GM18861 (cell line): ENCODE measurements around the gene THAP9.
"Not testable (repeated sequence)": the region's sequence is repeated elsewhere in the genome, so short reads cannot be mapped to it uniquely, and the experiment has no call there.

ENCODE experiments used
- ATAC-seq: cut with Tn5 transposase; IDR thresholded peaks from one replicate; pipeline ENCODE4 v1.9.1; 2021; ENCODE audit not compliant: unreplicated experiment

Gene THAP9

GRCh38 chr4:82893942-82894341, 6.6 kb upstream of the THAP9 start:
- no peak for ATAC-seq

GRCh38 chr4:82896755-82897154, 3.8 kb upstream of the THAP9 start:
- ATAC-seq = no peak

DNA sequence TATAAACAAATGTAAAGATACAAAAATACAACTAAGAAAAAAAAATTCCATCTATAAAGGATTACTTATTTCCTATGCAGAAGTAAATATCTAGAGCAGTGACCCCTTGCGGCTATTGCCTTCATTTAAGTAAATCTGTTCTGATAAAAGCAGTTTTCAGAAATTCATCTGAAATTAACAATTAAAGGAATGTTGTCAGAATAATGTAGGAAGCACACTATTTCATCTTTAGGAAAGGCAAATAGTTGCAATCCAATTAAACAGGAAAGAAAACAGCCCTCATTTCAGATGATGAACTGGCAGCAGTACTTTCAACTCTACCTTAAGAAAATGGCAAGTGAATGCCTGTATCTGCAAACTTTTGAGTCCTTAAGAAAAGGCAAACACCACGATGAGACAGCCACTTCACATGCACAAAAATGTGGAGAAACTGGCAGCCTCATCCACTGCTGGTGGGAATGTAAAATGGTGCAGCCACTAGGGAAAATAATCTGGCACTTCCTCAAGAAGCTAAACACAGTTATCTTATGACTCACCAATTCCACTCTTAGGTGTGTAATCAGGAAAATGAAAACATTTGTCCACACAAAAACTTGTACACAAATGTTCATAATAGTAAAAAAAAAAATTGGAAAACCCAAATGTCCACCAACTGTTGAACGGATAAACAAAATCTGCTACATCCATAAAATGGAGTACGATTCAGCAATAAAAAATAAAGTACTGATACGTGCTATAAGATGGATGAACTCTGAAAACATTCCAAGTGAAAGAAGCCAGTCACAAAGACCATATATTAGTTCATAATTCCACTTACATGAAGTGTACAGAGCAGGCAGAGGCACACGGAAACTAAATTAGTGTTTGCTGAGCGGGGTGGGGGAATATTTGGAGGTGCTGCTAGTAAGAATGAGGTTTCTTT, 2.0 kb upstream of the THAP9 start:
- ATAC-seq = no peak

DNA sequence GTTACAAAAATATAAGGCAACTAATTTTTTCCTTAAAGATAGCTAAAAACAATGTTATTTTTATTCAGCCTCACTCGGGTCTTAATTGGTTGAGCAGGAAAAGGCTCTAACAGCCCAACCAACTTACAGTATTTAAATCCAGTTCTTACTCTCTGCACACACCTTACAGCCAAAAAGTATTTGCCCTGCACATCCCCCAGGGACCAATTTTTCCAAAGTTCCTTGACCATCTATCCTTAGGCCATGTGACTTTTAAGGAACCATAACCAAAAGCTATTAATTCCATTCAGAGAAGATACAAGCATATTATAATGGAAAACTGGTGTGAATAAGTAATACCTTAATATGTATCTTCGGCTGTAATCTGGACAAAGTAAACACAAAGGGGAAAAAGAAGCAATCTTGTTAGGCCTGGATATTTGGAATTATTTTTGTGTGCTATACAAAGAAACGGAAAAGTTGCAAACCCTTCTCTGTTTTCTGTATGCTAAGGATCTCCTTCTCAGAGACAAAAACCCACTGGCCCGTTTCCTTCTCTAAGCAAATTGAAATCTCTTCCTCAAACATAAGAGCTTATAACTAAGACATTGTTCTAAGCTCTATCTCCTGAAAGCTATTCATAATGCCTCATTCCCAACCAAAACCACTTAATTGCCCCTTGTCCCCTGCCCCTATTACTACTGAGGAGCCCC, 1.0 kb upstream of the THAP9 start:
- ATAC-seq = no peak

- no peak for ATAC-seq
Measured at GRCh38 chr4:82900066-82900410, 497 bp upstream of the THAP9 start.

GRCh38 chr4:82901183-82901718, 716 bp downstream of the THAP9 start:
- no peak for ATAC-seq

DNA sequence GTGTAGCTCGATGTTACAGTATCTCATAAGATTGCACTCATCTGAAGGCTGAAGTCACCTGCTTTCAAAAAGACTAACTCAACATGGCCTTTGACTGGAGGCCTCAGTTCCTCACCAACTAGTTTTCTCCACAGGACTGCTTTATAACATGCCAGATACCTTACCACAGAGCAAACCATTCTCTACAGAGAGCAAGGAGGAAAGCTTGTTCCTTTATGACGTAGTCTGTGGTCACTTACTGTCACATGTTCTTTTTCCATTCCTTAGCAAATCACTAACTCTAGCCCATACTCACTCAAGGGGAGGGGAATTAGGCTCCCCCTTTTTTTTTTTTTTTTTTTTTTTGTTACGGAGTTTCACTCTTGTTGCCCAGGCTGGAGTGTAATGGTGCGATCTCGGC, 3.2 kb downstream of the THAP9 start:
- ATAC-seq = no peak

GRCh38 chr4:82905205-82905604, 4.7 kb downstream of the THAP9 start:
- ATAC-seq = peak; percentile 58

GRCh38 chr4:82906469-82906868, 5.9 kb downstream of the THAP9 start:
- ATAC-seq = peak; percentile 39

DNA sequence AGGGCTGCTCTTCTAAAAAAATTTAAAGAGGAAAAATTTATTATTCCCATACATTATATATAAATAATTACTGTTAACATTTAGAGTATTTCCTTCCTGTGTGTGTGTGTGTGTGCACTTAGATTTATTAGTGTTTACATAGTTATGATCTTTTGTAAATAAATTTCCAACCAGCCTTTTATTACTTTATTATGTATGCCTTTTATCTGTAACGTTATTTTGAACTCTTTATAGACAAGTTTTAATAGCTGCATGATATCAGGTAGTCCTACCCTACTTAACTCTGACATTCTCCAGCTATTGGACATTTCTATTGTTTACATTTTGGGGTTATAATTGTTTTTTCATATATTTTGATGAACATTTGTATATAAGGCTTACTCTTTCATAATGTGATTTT, 8.8 kb downstream of the THAP9 start:
- no peak for ATAC-seq

GRCh38 chr4:82913305-82913704, 12.8 kb downstream of the THAP9 start:
- no peak for ATAC-seq

GRCh38 chr4:82913968-82914367, 13.4 kb downstream of the THAP9 start:
- not testable (repeated sequence) for ATAC-seq

DNA sequence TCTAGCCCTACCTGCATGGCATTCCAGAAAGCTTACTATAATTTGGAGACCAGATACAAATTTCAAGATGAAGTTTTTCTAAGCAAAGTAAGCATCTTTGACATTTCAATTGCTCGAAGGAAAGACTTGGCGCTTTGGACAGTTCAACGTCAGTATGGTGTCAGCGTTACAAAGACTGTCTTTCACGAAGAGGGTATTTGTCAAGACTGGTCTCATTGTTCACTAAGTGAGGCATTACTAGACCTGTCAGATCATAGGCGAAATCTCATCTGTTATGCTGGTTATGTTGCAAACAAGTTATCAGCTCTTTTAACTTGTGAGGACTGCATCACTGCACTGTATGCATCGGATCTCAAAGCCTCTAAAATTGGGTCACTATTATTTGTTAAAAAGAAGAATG, 17.6 kb downstream of the THAP9 start:
- no peak for ATAC-seq

DNA sequence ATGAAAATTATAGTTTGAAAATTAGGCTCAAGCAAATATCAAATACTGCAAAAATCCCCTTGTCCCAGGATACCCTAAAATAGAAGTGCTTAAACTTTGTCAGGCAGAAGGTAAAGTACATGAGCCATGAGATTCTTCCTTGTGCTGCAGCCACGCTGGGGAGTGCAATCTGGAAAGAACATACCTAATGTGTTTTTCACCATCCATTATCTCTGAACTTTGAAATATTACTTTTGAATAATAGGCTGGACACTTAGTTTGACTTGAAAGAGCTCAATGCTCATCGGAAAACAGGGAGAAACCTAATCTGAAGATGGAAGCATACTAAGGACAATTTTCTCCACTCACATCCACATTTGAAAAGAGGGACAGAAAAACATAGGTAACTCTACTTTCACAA, 18.9 kb downstream of the THAP9 start:
- ATAC-seq = no peak

GRCh38 chr4:82921795-82922194, 21.3 kb downstream of the THAP9 start:
- ATAC-seq = no peak

GRCh38 chr4:82930848-82931755, 30.6 kb downstream of the THAP9 start:
- no peak for ATAC-seq

DNA sequence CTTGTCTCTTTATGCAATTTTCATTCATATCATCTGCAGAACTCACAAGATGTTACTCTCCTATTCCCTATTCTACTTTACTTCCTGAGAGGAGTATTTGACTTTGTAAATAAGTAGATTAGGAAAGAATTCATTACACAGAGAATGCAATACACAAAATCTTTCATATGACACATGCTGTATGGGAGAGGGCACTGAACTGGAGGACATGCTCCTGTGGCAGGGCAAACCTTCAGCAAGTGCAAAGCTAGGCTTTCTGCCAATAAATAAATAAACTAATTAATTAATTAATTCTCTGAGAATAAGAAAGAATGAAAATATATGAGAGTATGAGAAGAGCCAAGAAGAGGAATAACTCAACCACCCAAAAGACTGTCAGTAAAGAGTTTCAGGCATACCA, 33.9 kb downstream of the THAP9 start:
- ATAC-seq = no peak

GRCh38 chr4:82939414-82939813, 38.9 kb downstream of the THAP9 start:
- ATAC-seq = no peak

GRCh38 chr4:82947498-82947897, 47.0 kb downstream of the THAP9 start:
- ATAC-seq = no peak

DNA sequence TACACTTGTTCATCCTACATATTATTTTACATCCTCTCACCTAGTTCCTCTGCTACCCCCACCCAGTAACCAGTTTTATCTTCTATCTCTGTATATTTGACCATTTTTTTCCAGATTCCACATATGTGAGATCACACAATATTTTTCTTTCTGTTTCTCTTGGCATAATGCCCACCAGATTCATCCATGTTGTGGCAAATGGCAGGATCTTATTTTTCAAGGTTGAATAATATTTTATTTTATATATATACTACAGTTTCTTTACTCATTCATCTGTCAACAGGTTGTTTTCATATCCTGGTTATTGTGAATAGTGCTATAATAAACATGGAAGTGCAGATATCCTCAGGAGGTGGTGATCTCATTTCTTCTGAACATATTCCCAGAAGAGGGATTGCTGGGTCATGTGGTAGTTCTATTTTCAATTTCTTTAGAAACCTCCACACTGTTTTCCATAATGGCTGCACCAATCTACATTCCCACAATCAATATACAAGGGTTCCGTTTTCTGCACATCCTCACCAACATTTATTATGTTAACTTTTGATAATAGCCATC, 48.2 kb downstream of the THAP9 start:
- ATAC-seq = no peak

- ATAC-seq = no peak
Measured at GRCh38 chr4:82951196-82951595, 50.7 kb downstream of the THAP9 start.
